H9 (cell line): ENCODE data around the gene SVOP. TPM values are rescaled to one million over a fixed set of nuclear protein-coding genes. Genes with fewer than 3 reads are reported as not detected.

Experiments used
- DNase-seq: peaks from one replicate; pipeline ENCODE4 v3.0.0-alpha.2; 2017
- H2AFZ ChIP-seq: one replicate; pipeline ENCODE4 v1.6.1; 2013; ENCODE audit warnings: mild to moderate bottlenecking, low read length, control low read depth, moderate library complexity
- H2AK5ac ChIP-seq: 2 replicates; pipeline ENCODE4 v1.6.1; 2013; ENCODE audit warnings: low read length, control low read depth, mixed read lengths; ENCODE audit not compliant: insufficient read length
- H2BK120ac ChIP-seq: one replicate; pipeline ENCODE4 v1.6.1; 2013; ENCODE audit warnings: low read depth, mild to moderate bottlenecking, low read length, control low read depth, inconsistent platforms; ENCODE audit not compliant: poor library complexity, severe bottlenecking
- H2BK12ac ChIP-seq: 2 replicates; pipeline ENCODE4 v1.6.1; 2013; ENCODE audit warnings: low read length, control low read depth, mixed read lengths, low read depth; ENCODE audit not compliant: insufficient read length
- H2BK15ac ChIP-seq: 2 replicates; pipeline ENCODE4 v1.6.1; 2013; ENCODE audit warnings: low read depth, low read length, control low read depth
- H2BK20ac ChIP-seq: one replicate; pipeline ENCODE4 v1.6.1; 2013; ENCODE audit warnings: low read depth, mild to moderate bottlenecking, low read length, control low read depth, inconsistent platforms; ENCODE audit not compliant: poor library complexity, severe bottlenecking
- H2BK5ac ChIP-seq: 2 replicates; pipeline ENCODE4 v1.6.1; 2013; ENCODE audit warnings: low read length, control low read depth, mixed read lengths; ENCODE audit not compliant: insufficient read length
- H3K14ac ChIP-seq: 2 replicates; pipeline ENCODE4 v1.6.1; 2013; ENCODE audit warnings: low read length, control low read depth; ENCODE audit not compliant: insufficient read depth
- H3K18ac ChIP-seq: 2 replicates; pipeline ENCODE4 v1.6.1; 2013; ENCODE audit warnings: low read depth, mild to moderate bottlenecking, mixed read lengths, low read length, control low read depth; ENCODE audit not compliant: insufficient read length
- H3K23ac ChIP-seq: 2 replicates; pipeline ENCODE4 v1.6.1; 2013; ENCODE audit warnings: low read length, control low read depth, mixed read lengths, low read depth; ENCODE audit not compliant: insufficient read length
- H3K23me2 ChIP-seq: 2 replicates; pipeline ENCODE4 v1.6.1; 2013; ENCODE audit warnings: low read depth, mild to moderate bottlenecking, mixed read lengths, low read length, control low read depth; ENCODE audit not compliant: insufficient read length, poor library complexity, severe bottlenecking
- H3K27ac ChIP-seq: 2 replicates; pipeline ENCODE4 v1.5.1; 2013; ENCODE audit warnings: low read length, control low read depth, mixed read lengths, low read depth; ENCODE audit not compliant: insufficient read length
- H3K27me3 ChIP-seq: 2 replicates; pipeline ENCODE4 v1.6.1; 2013; ENCODE audit warnings: low read length, control low read depth, inconsistent platforms; ENCODE audit not compliant: insufficient read depth
- H3K4ac ChIP-seq: 2 replicates; pipeline ENCODE4 v1.6.1; 2013; ENCODE audit warnings: low read depth, mild to moderate bottlenecking, control low read depth, inconsistent platforms, low read length, moderate library complexity
- H3K4me1 ChIP-seq: 2 replicates; pipeline ENCODE4 v1.6.1; 2013; ENCODE audit warnings: low read length, control low read depth, inconsistent platforms; ENCODE audit not compliant: insufficient read depth
- H3K4me2 ChIP-seq: 2 replicates; pipeline ENCODE4 v1.6.1; 2013; ENCODE audit warnings: low read length, control low read depth, mixed read lengths; ENCODE audit not compliant: insufficient read length, insufficient read depth
- H3K56ac ChIP-seq: 2 replicates; pipeline ENCODE4 v1.6.1; 2013; ENCODE audit warnings: low read depth, mild to moderate bottlenecking, mixed read lengths, low read length, control low read depth; ENCODE audit not compliant: insufficient read length
- H3K79me1 ChIP-seq: 2 replicates; pipeline ENCODE4 v1.6.1; 2013; ENCODE audit warnings: low read depth, mild to moderate bottlenecking, moderate library complexity, low read length, control low read depth, inconsistent platforms; ENCODE audit not compliant: insufficient read depth, poor library complexity, severe bottlenecking
- H3K79me2 ChIP-seq: 2 replicates; pipeline ENCODE4 v1.6.1; 2013; ENCODE audit warnings: low read length, control low read depth, inconsistent platforms; ENCODE audit not compliant: insufficient read depth
- H3K9ac ChIP-seq: 2 replicates; pipeline ENCODE4 v1.6.1; 2013; ENCODE audit warnings: low read length, control low read depth, mixed read lengths; ENCODE audit not compliant: insufficient read length; ENCODE audit errors: extremely low read depth
- H3K9me3 ChIP-seq: one replicate; pipeline ENCODE4 v1.6.1; 2013; ENCODE audit warnings: low read depth, low read length, inconsistent platforms; ENCODE audit not compliant: control insufficient read depth
- H3T11ph ChIP-seq: one replicate; pipeline ENCODE4 v1.6.1; 2013; ENCODE audit warnings: mild to moderate bottlenecking, low read length, control low read depth, inconsistent platforms
- H4K20me1 ChIP-seq: one replicate; pipeline ENCODE4 v1.6.1; 2013; ENCODE audit not compliant: control insufficient read depth, insufficient read length, insufficient read depth
- H4K5ac ChIP-seq: 2 replicates; pipeline ENCODE4 v1.6.1; 2013; ENCODE audit warnings: low read depth, mild to moderate bottlenecking, mixed read lengths, low read length, control low read depth; ENCODE audit not compliant: insufficient read length
- H4K8ac ChIP-seq: replicated peaks from 2 replicates; pipeline ENCODE4 v1.6.1; 2013; ENCODE audit warnings: low read length, control low read depth, mixed read lengths, low read depth; ENCODE audit not compliant: insufficient read length
- H4K91ac ChIP-seq: 2 replicates; pipeline ENCODE4 v1.6.1; 2013; ENCODE audit warnings: low read depth, mild to moderate bottlenecking, moderate library complexity, mixed read lengths, low read length, control low read depth; ENCODE audit not compliant: insufficient read length
- H3K27ac Mint-ChIP-seq, 3 experiments: 2 replicates in 2 of 3; 3 replicates in 1 of 3; pipeline ENCODE4 v1.8.0; 2020 to 2021; ENCODE audit warnings: mixed read lengths in 3 of 3, mild to moderate bottlenecking in 1 of 3, moderate library complexity in 1 of 3
- H3K27me3 Mint-ChIP-seq: 2 replicates; pipeline ENCODE4 v1.8.0; 2021; ENCODE audit warnings: low read depth, mild to moderate bottlenecking, moderate library complexity, mixed read lengths
- H3K36me3 Mint-ChIP-seq, 3 experiments: 2 replicates in 2 of 3; 3 replicates in 1 of 3; pipeline ENCODE4 v1.8.0; 2020 to 2021; ENCODE audit warnings: low read depth in 3 of 3, mixed read lengths in 3 of 3; ENCODE audit not compliant: insufficient read depth in 1 of 3
- H3K4me1 Mint-ChIP-seq, 2 experiments: 2 replicates each; pipeline ENCODE4 v1.8.0; 2020; ENCODE audit warnings: mixed read lengths in 2 of 2
- H3K4me3 Mint-ChIP-seq, 2 experiments: 2 replicates in 1 of 2; 3 replicates in 1 of 2; pipeline ENCODE4 v1.8.0; 2020 to 2021; ENCODE audit warnings: mild to moderate bottlenecking in 2 of 2, mixed read lengths in 2 of 2, moderate library complexity in 1 of 2
- H3K9me3 Mint-ChIP-seq, 2 experiments: 2 replicates in 1 of 2; 3 replicates in 1 of 2; pipeline ENCODE4 v1.8.0; 2020; ENCODE audit warnings: mild to moderate bottlenecking in 2 of 2, mixed read lengths in 2 of 2, moderate library complexity in 1 of 2
- CTCF ChIP-seq: fragments of 200-600 bp; sonication (generic); conservative IDR thresholded peaks from 3 replicates; pipeline ENCODE4 v1.8.0; 2021; ENCODE audit warnings: antibody characterized with exemption, mild to moderate bottlenecking
- WGBS: extraction: QIAGEN DNeasy Blood & Tissue Kit; methylation state at CpG from one replicate; pipeline ENCODE4 v1.1.7; 2013; ENCODE audit warnings: missing lambda C conversion rate, low lambda C conversion rate, mixed read lengths; ENCODE audit not compliant: insufficient read length; ENCODE audit errors: extremely low coverage; 5-methylcytosine and 5-hydroxymethylcytosine counted together
- total RNA-seq: library from RNA; stranded (reverse); gene quantifications from 2 replicates; pipeline ENCODE4 v1.2.1, GENCODE V29; 2021

SVOP gene
- total RNA-seq, 1 experiment from 2014 or later, result 0.15 TPM

- no peak overlapping the region for H2BK12ac ChIP-seq
- H2BK5ac ChIP-seq, result no peak overlapping the region
- no peaks in the 10 kb centered on the region for H3K23me2 ChIP-seq
- no peak for DNase-seq
- no peak overlapping the region for H3T11ph ChIP-seq
- Mint-ChIP-seq H3K27me3 (0 out of 2 replicates have a peak, but pooled peaks cover 3% of the 10 kb centered on the region), H3K9me3 (0 out of 5 replicates have a peak, but pooled peaks cover 0 to 2% of the 10 kb centered on the region in 2 experiments), H3K36me3 (no peaks in the 10 kb centered on the region), H3K27ac (no peak overlapping the region; a peak in 1 of 7 replicates), H3K4me1 (peaks cover 18 to 19% of the 10 kb centered on the region in 2 experiments), H3K4me3 (no peak overlapping the region)
- H3K79me2 ChIP-seq, result no peaks in the 10 kb centered on the region
- no peak overlapping the region for H2AFZ ChIP-seq
- H2BK20ac ChIP-seq, result no peak overlapping the region
- H3K23ac ChIP-seq, result no peak overlapping the region
- H3K14ac ChIP-seq, result no peak overlapping the region
- H3K4ac ChIP-seq, result no peak overlapping the region
- no peak overlapping the region for H4K5ac ChIP-seq
- H2BK15ac ChIP-seq, result no peak overlapping the region
- no peak overlapping the region for H4K91ac ChIP-seq
- no peak overlapping the region for H3K56ac ChIP-seq
- H3K18ac ChIP-seq, result no peak overlapping the region
- TF ChIP-seq CTCF, result no peak
- no peak overlapping the region for H4K8ac ChIP-seq
- H3K27ac ChIP-seq, result no peak overlapping the region
- H2BK120ac ChIP-seq, result no peak overlapping the region
- no peaks in the 10 kb centered on the region for H3K9me3 ChIP-seq
- H3K79me1 ChIP-seq, result no peaks in the 10 kb centered on the region
- no peak overlapping the region for H3K4me2 ChIP-seq
- H3K27me3 ChIP-seq, result no peaks in the 10 kb centered on the region
- no peak overlapping the region for H2AK5ac ChIP-seq
- H3K9ac ChIP-seq, result no peak overlapping the region
- no CpG with 5 or more reads among the region's 2 CpGs for WGBS
- H3K4me1 ChIP-seq, result no peaks in the 10 kb centered on the region; the same call in 1 of the 2 replicates
- no peaks in the 10 kb centered on the region for H4K20me1 ChIP-seq
Measured at GRCh38 chr12:108969622-108970021, 51.2 kb downstream of the SVOP start.
